SK-N-MC (cell line): ENCODE measurements around the gene PACRGL.
"Not testable (repeated sequence)": the region's sequence is repeated elsewhere in the genome, so short reads cannot be mapped to it uniquely, and the experiment has no call there.

Experiments
- EZH2 ChIP-seq: fragments of 200-600 bp; sonication (generic); IDR thresholded peaks from one replicate; pipeline ENCODE4 v1.6.1; 2017; ENCODE audit warnings: antibody characterized with exemption
- FOXP2 ChIP-seq: optimal IDR thresholded peaks from 2 replicates; pipeline ENCODE3; 2011; ENCODE audit warnings: mild to moderate bottlenecking, moderate library complexity; ENCODE audit not compliant: insufficient read depth; ENCODE audit errors: extremely low read length, control extremely low read depth
- POLR2AphosphoS5 ChIP-seq: IDR thresholded peaks from 2 replicates; pipeline ENCODE4 v1.6.1; 2012; ENCODE audit warnings: mild to moderate bottlenecking, low read depth, low read length, borderline replicate concordance

- TF ChIP-seq EZH2, POLR2AphosphoS5, FOXP2: not testable (repeated sequence)
Observed at GRCh38 chr4:20746000-20746399, 45.7 kb downstream of the PACRGL start.
